HEK293T (cell line): ENCODE measurements around the gene HCK.

Source experiments
- BHLHE40 ChIP-seq: fragments of 450-650 bp; IDR thresholded peaks from 2 replicates; pipeline ENCODE4 v1.6.1; 2016; ENCODE audit warnings: mild to moderate bottlenecking, moderate library complexity, borderline replicate concordance
- HDGF ChIP-seq: fragments of 450-650 bp; IDR thresholded peaks from 2 replicates; pipeline ENCODE4 v1.6.1; 2017; ENCODE audit warnings: antibody characterized with exemption, borderline replicate concordance
- TARDBP ChIP-seq: fragments of 450-650 bp; IDR thresholded peaks from 2 replicates; pipeline ENCODE4 v1.6.1; 2016
- ZNF384 ChIP-seq: fragments of 450-650 bp; IDR thresholded peaks from 2 replicates; pipeline ENCODE4 v1.6.1; 2016

- TF ChIP-seq BHLHE40 (no peak), ZNF384 (no peak), HDGF (no peak), TARDBP (no peak)
Measured at GRCh38 chr20:32059189-32059588, 7.1 kb downstream of the HCK start.
